Spleen (tissue), 7 donors: ENCODE data around the gene FAT1.

ENCODE experiments used
- POLR2A ChIP-seq, 3 donors: fragments of 450-650 bp; IDR thresholded peaks; one replicate each; pipeline ENCODE4 v1.5.1; 2017; ENCODE audit warnings: antibody characterized with exemption in 3 of 3, mild to moderate bottlenecking in 1 of 3
- POLR2AphosphoS5 ChIP-seq, 3 donors: sonication (generic); formaldehyde crosslinking; IDR thresholded peaks; one replicate each; pipeline ENCODE4 v1.5.1; 2017; ENCODE audit warnings: antibody characterized with exemption in 3 of 3
- TF ChIP-seq, protein P1 (sequence below), 11 experiments: fragments of 200-600 bp in 7 of 11; fragments of 450-650 bp in 4 of 11; sonication (generic) in 4 of 11; IDR thresholded peaks in 8 of 11; conservative IDR thresholded peaks in 3 of 11; 1 replicate in 7 of 11; 2 replicates in 4 of 11; pipeline versions ENCODE4 v1.4.0 to v1.8.0; 2016 to 2021; ENCODE audit warnings: antibody characterized with exemption in 11 of 11, inconsistent platforms in 4 of 11, mild to moderate bottlenecking in 1 of 11
- donor health status: DM: no; HTN: no; CAD: no; lungs with moderate emphysema.
- donor health status: DM: no; HTN: no; CAD: no.
- donor health status: DM: no; HTN: no; CAD: no.

- TF ChIP-seq, protein P1, sequence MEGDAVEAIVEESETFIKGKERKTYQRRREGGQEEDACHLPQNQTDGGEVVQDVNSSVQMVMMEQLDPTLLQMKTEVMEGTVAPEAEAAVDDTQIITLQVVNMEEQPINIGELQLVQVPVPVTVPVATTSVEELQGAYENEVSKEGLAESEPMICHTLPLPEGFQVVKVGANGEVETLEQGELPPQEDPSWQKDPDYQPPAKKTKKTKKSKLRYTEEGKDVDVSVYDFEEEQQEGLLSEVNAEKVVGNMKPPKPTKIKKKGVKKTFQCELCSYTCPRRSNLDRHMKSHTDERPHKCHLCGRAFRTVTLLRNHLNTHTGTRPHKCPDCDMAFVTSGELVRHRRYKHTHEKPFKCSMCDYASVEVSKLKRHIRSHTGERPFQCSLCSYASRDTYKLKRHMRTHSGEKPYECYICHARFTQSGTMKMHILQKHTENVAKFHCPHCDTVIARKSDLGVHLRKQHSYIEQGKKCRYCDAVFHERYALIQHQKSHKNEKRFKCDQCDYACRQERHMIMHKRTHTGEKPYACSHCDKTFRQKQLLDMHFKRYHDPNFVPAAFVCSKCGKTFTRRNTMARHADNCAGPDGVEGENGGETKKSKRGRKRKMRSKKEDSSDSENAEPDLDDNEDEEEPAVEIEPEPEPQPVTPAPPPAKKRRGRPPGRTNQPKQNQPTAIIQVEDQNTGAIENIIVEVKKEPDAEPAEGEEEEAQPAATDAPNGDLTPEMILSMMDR (IDR thresholded peaks at IDR 0.05 in 8 of 11, conservative IDR thresholded peaks at IDR 0.05 in 3 of 11): no peak
- no peak for TF ChIP-seq POLR2AphosphoS5 (IDR thresholded peaks at IDR 0.05)
- no peak for TF ChIP-seq POLR2A (IDR thresholded peaks at IDR 0.05)
Observed at GRCh38 chr4:186702940-186703339, 20.7 kb downstream of the FAT1 start.
